DOHH2 (cell line): ENCODE measurements around the gene ZFAND3.

Experiments
- EZH2phosphoT487 ChIP-seq: fragments of 200-600 bp; sonication (generic); IDR thresholded peaks from 2 replicates; pipeline ENCODE4 v1.6.1; 2017; ENCODE audit warnings: borderline replicate concordance, mild to moderate bottlenecking, antibody characterized with exemption, low read length, moderate library complexity, mixed read lengths
- TF ChIP-seq, protein P1 (sequence below): fragments of 200-600 bp; sonication (generic); IDR thresholded peaks from one replicate; pipeline ENCODE4 v1.5.1; 2014; ENCODE audit warnings: antibody characterized with exemption, mild to moderate bottlenecking, low read depth, low read length; ENCODE audit not compliant: poor library complexity, severe bottlenecking

DNA sequence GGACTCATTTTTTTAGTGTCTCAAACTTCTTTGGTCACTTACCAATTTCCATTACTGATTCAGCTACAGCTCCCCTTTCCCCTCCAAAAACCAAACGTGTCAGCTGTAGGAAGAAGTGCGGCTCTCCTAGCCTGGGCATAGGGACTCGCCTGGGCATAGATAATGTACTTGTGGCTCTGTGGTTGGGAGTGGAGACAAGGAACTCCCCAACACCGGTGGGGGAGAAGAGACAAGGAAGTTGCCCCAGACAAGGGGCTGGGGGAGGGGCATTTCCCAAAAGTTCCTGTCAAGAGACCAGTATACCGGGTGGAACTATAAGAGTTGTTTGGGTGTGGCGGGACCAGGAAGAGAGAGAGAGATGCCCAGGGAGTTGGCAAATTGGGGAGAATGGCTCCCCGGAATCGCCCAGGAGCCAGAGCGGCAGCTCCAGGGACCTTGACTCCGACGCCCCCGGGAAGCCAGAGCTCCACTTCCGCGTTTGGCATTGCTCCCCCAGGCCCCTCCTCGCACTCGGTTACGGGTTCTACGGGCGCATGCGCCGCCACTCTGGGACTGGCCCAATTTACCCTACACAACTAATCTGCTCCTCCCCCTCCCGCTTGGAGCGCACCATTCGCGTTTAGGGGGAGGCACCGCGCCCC is 871 bp upstream of the ZFAND3 start:
- TF ChIP-seq, protein P1, sequence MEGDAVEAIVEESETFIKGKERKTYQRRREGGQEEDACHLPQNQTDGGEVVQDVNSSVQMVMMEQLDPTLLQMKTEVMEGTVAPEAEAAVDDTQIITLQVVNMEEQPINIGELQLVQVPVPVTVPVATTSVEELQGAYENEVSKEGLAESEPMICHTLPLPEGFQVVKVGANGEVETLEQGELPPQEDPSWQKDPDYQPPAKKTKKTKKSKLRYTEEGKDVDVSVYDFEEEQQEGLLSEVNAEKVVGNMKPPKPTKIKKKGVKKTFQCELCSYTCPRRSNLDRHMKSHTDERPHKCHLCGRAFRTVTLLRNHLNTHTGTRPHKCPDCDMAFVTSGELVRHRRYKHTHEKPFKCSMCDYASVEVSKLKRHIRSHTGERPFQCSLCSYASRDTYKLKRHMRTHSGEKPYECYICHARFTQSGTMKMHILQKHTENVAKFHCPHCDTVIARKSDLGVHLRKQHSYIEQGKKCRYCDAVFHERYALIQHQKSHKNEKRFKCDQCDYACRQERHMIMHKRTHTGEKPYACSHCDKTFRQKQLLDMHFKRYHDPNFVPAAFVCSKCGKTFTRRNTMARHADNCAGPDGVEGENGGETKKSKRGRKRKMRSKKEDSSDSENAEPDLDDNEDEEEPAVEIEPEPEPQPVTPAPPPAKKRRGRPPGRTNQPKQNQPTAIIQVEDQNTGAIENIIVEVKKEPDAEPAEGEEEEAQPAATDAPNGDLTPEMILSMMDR: no peak
- TF ChIP-seq EZH2phosphoT487: no peak
